Femur (tissue), 1 donor: ENCODE measurements around the gene RUFY4.

ENCODE experiments used
- DNase-seq: peaks from one replicate; pipeline ENCODE4 v3.0.0-alpha.2; 2017

The RUFY4 gene

GRCh38 chr2:218065239-218066006, 3.6 kb upstream of the RUFY4 start:
- no peak for DNase-seq

GRCh38 chr2:218066926-218067515, 2.0 kb upstream of the RUFY4 start:
- no peak for DNase-seq

- DNase-seq = no peak
Measured at GRCh38 chr2:218067523-218067922, 1.5 kb upstream of the RUFY4 start.

GRCh38 chr2:218069606-218070300, 700 bp downstream of the RUFY4 start:
- DNase-seq = no peak

GRCh38 chr2:218070587-218070986, 1.5 kb downstream of the RUFY4 start:
- DNase-seq = no peak

- DNase-seq = no peak
Measured at GRCh38 chr2:218071218-218071937, 2.3 kb downstream of the RUFY4 start.

GRCh38 chr2:218072002-218072401, 2.9 kb downstream of the RUFY4 start:
- DNase-seq = no peak

GRCh38 chr2:218072478-218073024, 3.5 kb downstream of the RUFY4 start:
- no peak for DNase-seq

- no peak for DNase-seq
Measured at GRCh38 chr2:218073185-218073584, 4.1 kb downstream of the RUFY4 start.

- DNase-seq = no peak
Measured at GRCh38 chr2:218074031-218074430, 5.0 kb downstream of the RUFY4 start.

- no peak for DNase-seq
Measured at GRCh38 chr2:218075975-218076811, 7.1 kb downstream of the RUFY4 start.

GRCh38 chr2:218077464-218078216, 8.6 kb downstream of the RUFY4 start:
- no peak for DNase-seq

- DNase-seq = no peak
Measured at GRCh38 chr2:218079943-218080913, 11.2 kb downstream of the RUFY4 start.

GRCh38 chr2:218081063-218081462, 12.0 kb downstream of the RUFY4 start:
- no peak for DNase-seq

- DNase-seq = no peak
Measured at GRCh38 chr2:218081695-218082094, 12.6 kb downstream of the RUFY4 start.

GRCh38 chr2:218082586-218083351, 13.7 kb downstream of the RUFY4 start:
- DNase-seq = no peak

GRCh38 chr2:218083352-218083676, 14.3 kb downstream of the RUFY4 start:
- DNase-seq = no peak

- no peak for DNase-seq
Measured at GRCh38 chr2:218086478-218086877, 17.4 kb downstream of the RUFY4 start.

- DNase-seq = no peak
Measured at GRCh38 chr2:218089259-218089658, 20.2 kb downstream of the RUFY4 start.
